ENCODE measurements around the gene CNPY2. TPM values are rescaled to one million over a fixed set of nuclear protein-coding genes. Genes with fewer than 3 reads are reported as not detected.
A peak's percentile ranks its signal among the peaks of the same experiment; 100 is the strongest.
"Not testable (repeated sequence)": the region's sequence is repeated elsewhere in the genome, so short reads cannot be mapped to it uniquely, and the experiment has no call there.

Gene CNPY2
- total RNA-seq, 2 donors from 2014 or later, result 70.8 to 90.5 TPM

DNA sequence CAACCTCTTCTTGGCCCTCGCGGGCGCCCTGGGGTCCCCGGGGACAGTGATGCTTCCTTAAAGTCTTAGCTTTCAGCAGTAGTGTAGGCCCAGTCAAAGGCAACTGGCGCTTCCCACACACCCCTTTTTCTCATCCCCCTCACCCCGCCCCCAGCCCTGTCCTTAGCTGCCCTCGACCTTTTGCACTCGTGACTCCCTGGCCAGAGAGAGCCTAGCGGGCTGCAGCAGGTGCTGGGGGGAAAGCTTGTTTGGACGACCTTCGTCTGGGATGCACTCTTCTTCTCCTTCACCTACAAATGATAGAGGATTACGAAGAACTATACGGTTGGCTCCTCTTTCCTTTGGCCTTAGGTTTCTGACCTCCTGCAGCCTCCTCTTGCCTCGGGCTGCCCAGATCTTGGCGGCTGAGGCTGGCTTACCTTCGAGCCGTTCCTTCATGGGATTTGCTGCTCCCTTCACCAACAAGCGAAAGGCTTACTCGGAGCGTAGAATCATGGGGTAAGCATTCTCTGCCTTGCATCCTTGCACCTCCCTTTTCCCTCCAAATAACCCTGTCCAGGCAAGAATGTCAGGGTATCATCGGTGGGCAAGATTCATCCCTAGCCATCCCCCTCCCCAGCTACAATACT is 48.2 kb downstream of the CNPY2 start:
- ATAC-seq (peak; percentile 8), DNase-seq (peak; percentile 38 to 47)
- intact Hi-C loops (cut with DNase I, micrococcal nuclease), result no loop called here

DNA sequence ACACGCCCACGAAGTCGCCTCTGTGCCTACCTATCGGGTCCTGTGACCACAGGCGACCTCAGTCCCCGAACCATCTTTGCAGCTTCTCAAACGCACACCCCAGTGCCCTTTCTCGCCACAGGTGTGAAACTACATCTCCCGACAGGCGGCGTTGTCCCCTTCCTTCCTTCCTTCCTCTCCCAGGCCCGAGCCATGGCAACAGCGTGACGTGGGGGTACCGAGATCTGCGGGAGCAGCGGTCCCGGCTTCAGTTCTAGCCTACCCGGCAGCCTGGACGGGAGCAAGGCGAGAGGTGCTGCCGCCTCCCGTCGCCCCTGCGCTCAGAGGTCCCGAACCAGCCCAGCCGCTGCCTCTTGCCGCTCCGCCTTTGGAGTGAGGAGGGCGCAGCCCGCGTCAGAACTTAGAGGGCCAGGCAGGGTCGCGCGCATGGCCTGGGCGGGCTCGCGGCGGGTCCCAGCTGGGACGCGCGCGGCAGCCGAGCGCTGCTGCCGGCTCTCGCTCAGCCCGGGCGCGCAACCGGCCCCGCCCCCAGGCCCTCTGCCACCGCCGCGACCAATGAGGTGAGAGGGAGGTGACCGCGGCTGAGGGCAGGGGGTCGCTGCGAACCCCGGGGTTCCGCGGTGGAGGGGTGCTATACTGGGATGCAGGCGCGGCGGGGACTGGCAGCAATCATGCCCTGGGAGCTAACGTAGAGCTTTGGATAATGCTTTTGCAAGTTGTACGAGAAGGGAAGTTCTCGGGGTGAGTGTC is 48.9 kb downstream of the CNPY2 start, which contains the start of gene COQ10A:
Gene COQ10A, plus strand, starts transcription at position 250 of the 750 bp plus-strand sequence. Its CDS starts 177 bp downstream, at position 427.
- DNase-seq, result peak; percentile 91 to 95
- peak; percentile 89 for ATAC-seq
- intact Hi-C loops (cut with DNase I, micrococcal nuclease), result no loop called here

DNA sequence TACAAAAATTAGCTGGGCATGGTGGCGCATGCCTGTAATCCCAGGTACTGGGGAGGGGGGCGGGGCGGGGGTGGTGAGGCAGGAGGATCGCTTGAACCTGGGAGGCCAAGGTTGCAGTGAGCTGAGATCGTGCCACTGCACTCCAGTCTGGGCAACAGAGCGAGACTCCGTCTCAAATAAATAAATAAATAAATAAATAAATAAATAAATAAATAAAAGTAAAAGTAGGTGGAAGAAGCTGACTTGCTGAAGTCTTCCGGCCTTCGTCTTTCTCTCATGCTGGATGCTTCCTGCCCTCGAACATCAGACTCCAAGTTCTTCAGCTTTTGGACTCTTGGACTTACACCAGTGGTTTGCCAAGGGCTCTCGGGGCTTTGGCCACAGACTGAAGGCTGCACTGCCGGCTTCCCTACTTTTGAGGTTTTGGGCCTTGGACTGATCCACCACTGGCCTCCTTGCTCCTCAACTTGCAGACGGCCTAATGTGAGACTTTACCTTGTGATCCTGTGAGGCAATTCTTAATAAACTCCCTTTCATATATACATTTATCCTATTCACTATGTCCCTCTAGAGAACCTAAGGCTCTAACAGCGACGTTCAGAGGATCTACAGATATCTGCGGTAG is 49.6 kb downstream of the CNPY2 start:
- ATAC-seq; intact Hi-C loops (cut with DNase I, micrococcal nuclease): not testable (repeated sequence)

DNA sequence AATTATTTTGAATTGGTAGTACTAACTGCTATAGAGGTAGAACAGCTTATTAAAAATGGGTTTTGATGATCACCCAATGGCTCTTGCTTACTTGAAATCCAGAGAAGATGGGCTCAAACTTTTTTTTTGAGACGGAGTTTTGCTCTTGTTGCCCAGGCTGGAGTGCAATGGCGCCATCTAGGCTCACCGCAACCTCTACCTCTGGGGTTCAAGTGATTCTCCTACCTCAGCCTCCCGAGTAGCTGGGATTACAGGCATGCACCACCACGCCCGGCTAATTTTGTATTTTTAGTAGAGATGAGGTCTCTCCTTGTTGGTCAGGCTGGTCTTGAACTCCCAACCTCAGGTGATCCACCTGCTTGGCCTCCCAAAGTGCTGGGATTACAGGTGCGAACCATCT is 52.8 kb downstream of the CNPY2 start:
- intact Hi-C loops (cut with DNase I, micrococcal nuclease); DNase-seq; ATAC-seq: not testable (repeated sequence)

More for the DNA sequence above, 49.6 kb downstream of the CNPY2 start:
- DNase-seq, result not testable (repeated sequence)

DNA sequence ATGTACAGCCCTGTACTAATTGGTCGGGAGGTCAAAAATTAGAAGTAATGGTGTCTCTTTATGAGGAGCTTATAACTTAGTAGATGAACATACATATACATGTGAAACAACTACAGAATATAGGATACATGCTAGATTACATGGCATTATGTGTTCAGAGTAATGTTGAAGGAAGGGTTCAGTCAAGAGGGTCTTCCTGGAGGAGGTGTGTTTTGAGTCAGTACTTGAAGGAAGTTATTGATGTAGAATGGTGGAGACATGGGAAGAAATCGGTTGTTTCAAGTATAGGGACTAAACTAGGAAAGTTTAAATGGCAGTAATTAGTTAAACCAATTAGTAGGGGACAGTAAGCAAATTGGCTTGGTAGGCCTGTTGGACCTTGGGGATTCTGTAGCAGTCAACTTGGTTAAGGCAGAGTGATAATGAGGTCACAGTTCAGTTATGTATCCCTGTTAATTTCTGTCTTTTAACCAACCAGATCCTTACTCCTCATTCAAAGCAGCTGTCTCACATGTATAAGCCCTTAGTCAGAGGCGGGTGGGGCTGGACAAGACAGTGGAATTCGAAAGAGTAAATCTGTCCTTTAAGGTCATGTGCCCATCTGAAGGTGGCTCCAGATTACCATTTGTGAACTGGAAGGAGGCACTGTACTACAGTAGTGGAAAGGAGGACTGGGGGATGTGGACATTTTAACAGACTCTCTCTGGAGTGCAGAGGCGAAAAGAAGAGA is 54.1 kb downstream of the CNPY2 start:
- ATAC-seq (peak; percentile 21), DNase-seq (no peak)
- intact Hi-C loops (cut with DNase I, micrococcal nuclease), result no loop called here

DNA sequence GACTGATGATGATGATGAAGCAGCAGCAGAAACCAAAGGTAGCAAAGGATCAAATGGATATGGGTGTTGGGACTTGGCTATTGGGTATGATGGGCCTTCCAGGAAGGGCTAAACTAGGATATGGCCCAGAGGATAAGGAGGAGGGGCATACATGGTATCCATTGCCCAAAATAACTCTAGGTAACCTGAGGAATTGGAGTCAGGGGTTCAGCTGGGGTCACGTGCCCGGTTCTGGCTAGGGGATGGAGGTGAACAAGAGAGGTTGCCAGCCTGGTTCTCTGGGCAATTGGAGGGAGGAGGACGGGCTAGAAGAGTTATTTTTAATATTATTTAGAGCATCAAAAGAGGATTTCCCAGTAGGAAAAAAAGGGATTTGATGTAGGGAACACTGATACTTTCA is 54.9 kb downstream of the CNPY2 start:
- intact Hi-C loops (cut with DNase I, micrococcal nuclease), result no loop called here
- no peak for ATAC-seq
- no peak for DNase-seq

DNA sequence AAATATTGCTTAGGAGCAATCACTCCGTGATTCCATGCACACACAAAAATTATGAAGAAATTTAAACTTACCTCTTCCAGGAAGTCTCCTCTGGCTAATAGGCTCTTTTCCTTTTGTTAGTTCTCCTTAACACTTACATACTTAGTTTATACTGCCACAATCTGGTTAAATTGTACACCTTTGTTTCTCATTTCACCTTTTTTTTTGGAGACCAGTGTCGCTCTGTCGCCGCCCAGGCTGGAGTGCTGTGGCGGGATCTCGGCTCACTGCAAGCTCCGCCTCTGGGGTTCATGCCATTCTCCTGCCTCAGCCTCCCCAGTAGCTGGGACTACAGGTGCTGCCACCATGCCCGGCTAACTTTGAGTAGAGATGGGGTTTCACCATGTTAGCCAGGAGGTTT is 55.4 kb downstream of the CNPY2 start:
- no peak for ATAC-seq
- intact Hi-C loops (cut with DNase I, micrococcal nuclease), result no loop called here
- no peak for DNase-seq

Other genes starting within 250 kb of the CNPY2 start
- 100 to 1,000 TPM; 188 to 261 TPM for gene ERBB3, start 235.8 kb downstream of the CNPY2 start, total RNA-seq
- gene PA2G4, start 211.4 kb downstream of the CNPY2 start, total RNA-seq, result 10 to 100 TPM; 59.6 to 80.9 TPM
- gene RPL41, start 199.4 kb downstream of the CNPY2 start, total RNA-seq, result 1,000 to 10,000 TPM; 2,955 to 2,956 TPM
- 1 to 10 TPM; 3.5 to 4.1 TPM for gene ZC3H10, start 197.7 kb downstream of the CNPY2 start, total RNA-seq
- gene ESYT1, start 187.7 kb downstream of the CNPY2 start, total RNA-seq, result 10 to 100 TPM; 44.4 to 48.6 TPM
- 10 to 100 TPM; 17.1 to 21.9 TPM for gene MYL6B, start 163.4 kb downstream of the CNPY2 start, total RNA-seq
- gene MYL6, start 157.6 kb downstream of the CNPY2 start, total RNA-seq, result 1,000 to 10,000 TPM; 1,832 to 2,224 TPM
- 10 to 100 TPM; 81.7 to 85.6 TPM for gene SMARCC2, start 126.5 kb downstream of the CNPY2 start, total RNA-seq
- gene RNF41, start 94.1 kb downstream of the CNPY2 start, total RNA-seq, result 10 to 100 TPM; 31.5 to 35.1 TPM
- 10 to 100 TPM; 23.2 to 29.5 TPM for gene NABP2, start 91.6 kb downstream of the CNPY2 start, total RNA-seq
- gene SLC39A5, start 85.9 kb downstream of the CNPY2 start, total RNA-seq, result 100 to 1,000 TPM; 152 to 244 TPM
- gene ANKRD52, start 57.6 kb downstream of the CNPY2 start, total RNA-seq, result 10 to 100 TPM; 47.4 to 54.8 TPM
- 1 to 10 TPM; 4.1 to 5.3 TPM for gene COQ10A, start 49.0 kb downstream of the CNPY2 start, total RNA-seq
- 100 to 1,000 TPM; 304 to 403 TPM for gene CS, start 15.7 kb downstream of the CNPY2 start, total RNA-seq
- 10 to 100 TPM; 46.4 to 53.8 TPM for gene PAN2, start 18.0 kb upstream of the CNPY2 start, total RNA-seq
- gene IL23A, start 22.9 kb upstream of the CNPY2 start, total RNA-seq, result not detected
- gene STAT2, start 44.1 kb upstream of the CNPY2 start, total RNA-seq, result 10 to 100 TPM; 77.7 to 79.2 TPM
- gene APOF, start 46.9 kb upstream of the CNPY2 start, total RNA-seq, result not detected
- gene TIMELESS, start 133.4 kb upstream of the CNPY2 start, total RNA-seq, result 1 to 10 TPM; 5.8 to 9.7 TPM
- gene MIP, start 138.7 kb upstream of the CNPY2 start, total RNA-seq, result not detected
- gene SPRYD4, start 152.6 kb upstream of the CNPY2 start, total RNA-seq, result 1 to 10 TPM; 3.9 to 5.2 TPM
- 1 to 10 TPM in 1 of 2 donors, under 1 TPM in 1; 0.53 to 1.0 TPM for gene GLS2, start 172.2 kb upstream of the CNPY2 start, total RNA-seq
- gene RBMS2, start 205.8 kb upstream of the CNPY2 start, total RNA-seq, result 10 to 100 TPM; 33.9 to 40.2 TPM

Measured in left colon (tissue), 2 donors.